ENCODE data around the gene AGAP1. TPM values are rescaled to one million over a fixed set of nuclear protein-coding genes. Genes with fewer than 3 reads are reported as not detected.
A peak's percentile ranks its signal among the peaks of the same experiment; 100 is the strongest.

Gene AGAP1
- total RNA-seq, 1 experiment from 2014 or later, result 25.8 TPM

GRCh38 chr2:235610696-235611257 is 116.9 kb downstream of the AGAP1 start:
- Histone ChIP-seq H2BK20ac (ENCODE audit: low read depth, low read length, poor library complexity, severe bottlenecking) (no peak overlapping the region), H2AFZ (ENCODE audit: low read length) (no peak overlapping the region), H3K27ac (ENCODE audit: insufficient read length, low read depth, low read length) (no peak overlapping the region), H4K20me1 (ENCODE audit: control insufficient read depth, insufficient read depth, insufficient read length) (no peaks in the 10 kb centered on the region), H2BK120ac (ENCODE audit: low read depth, low read length, poor library complexity, severe bottlenecking) (no peak overlapping the region), H3T11ph (ENCODE audit: low read length) (no peak overlapping the region), H3K9ac (ENCODE audit: extremely low read depth, insufficient read length, low read length) (no peak overlapping the region), H4K5ac (ENCODE audit: insufficient read length, low read depth, low read length) (peak overlapping the region; percentile 34), H3K23me2 (ENCODE audit: insufficient read length, low read depth, low read length, poor library complexity, severe bottlenecking) (no peaks in the 10 kb centered on the region), H3K23ac (ENCODE audit: insufficient read length, low read depth, low read length) (no peak overlapping the region), H4K91ac (ENCODE audit: insufficient read length, low read depth, low read length) (no peak overlapping the region), H4K8ac (replicated peaks; ENCODE audit: insufficient read length, low read depth, low read length) (no peak overlapping the region), H3K18ac (ENCODE audit: insufficient read length, low read depth, low read length) (no peak overlapping the region), H3K9me3 (ENCODE audit: control insufficient read depth, low read depth, low read length) (no peaks in the 10 kb centered on the region), H3K79me2 (ENCODE audit: insufficient read depth, low read length) (peaks cover 8% of the 10 kb centered on the region), H3K79me1 (ENCODE audit: insufficient read depth, low read depth, low read length, poor library complexity, severe bottlenecking) (peaks cover 10% of the 10 kb centered on the region), H2AK5ac (ENCODE audit: insufficient read length, low read length) (no peak overlapping the region), H3K56ac (ENCODE audit: insufficient read length, low read depth, low read length) (no peak overlapping the region), H3K4me2 (ENCODE audit: insufficient read depth, insufficient read length, low read length) (no peak overlapping the region), H3K4me1 (ENCODE audit: insufficient read depth, low read length) (no peaks in the 10 kb centered on the region; the same call in 1 of the 2 replicates), H2BK15ac (ENCODE audit: low read depth, low read length) (no peak overlapping the region), H3K4ac (ENCODE audit: low read depth, low read length) (no peak overlapping the region), H3K14ac (ENCODE audit: insufficient read depth, low read length) (no peak overlapping the region), H3K27me3 (ENCODE audit: insufficient read depth, low read length) (no peaks in the 10 kb centered on the region), H2BK12ac (ENCODE audit: insufficient read length, low read depth, low read length) (no peak overlapping the region), H2BK5ac (ENCODE audit: insufficient read length, low read length) (no peak overlapping the region)
- no CpG with 5 or more reads among the region's 12 CpGs for WGBS (ENCODE audit: extremely low coverage, insufficient read length, low lambda C conversion rate)
- Mint-ChIP-seq H3K4me3 (no peak overlapping the region; a peak in 1 of 5 replicates), H3K9me3 (no peaks in the 10 kb centered on the region), H3K36me3 (ENCODE audit: insufficient read depth in 1 of 3, low read depth in 3 of 3) (no peaks in the 10 kb centered on the region; a peak in 1 of 7 replicates), H3K27me3 (ENCODE audit: low read depth) (no peaks in the 10 kb centered on the region), H3K27ac (peak overlapping the region in 2 of 3 experiments; percentile 61 to 74; a peak in 2 of 7 replicates), H3K4me1 (peaks cover 19 to 23% of the 10 kb centered on the region in 2 experiments)
- TF ChIP-seq CTCF (conservative IDR thresholded peaks at IDR 0.05), result no peak
- no peak for DNase-seq

Measured in H9 (cell line).